Mesendoderm (in vitro differentiated cells): ENCODE data around the gene MELTF.

ENCODE experiments used
- DNase-seq: peaks from one replicate; pipeline ENCODE4 v3.0.0; 2013
- H2AK5ac ChIP-seq: 2 replicates; pipeline ENCODE4 v1.6.1; 2013; ENCODE audit warnings: low read length, inconsistent platforms
- H2BK120ac ChIP-seq: 2 replicates; pipeline ENCODE4 v1.6.1; 2013; ENCODE audit warnings: low read depth, mild to moderate bottlenecking, low read length, moderate library complexity, mixed read lengths
- H2BK15ac ChIP-seq: replicated peaks from 2 replicates; pipeline ENCODE4 v1.6.1; 2013; ENCODE audit warnings: low read depth, mild to moderate bottlenecking, moderate library complexity
- H2BK5ac ChIP-seq: 2 replicates; pipeline ENCODE4 v1.6.1; 2013; ENCODE audit warnings: low read length, inconsistent platforms
- H3K18ac ChIP-seq: 2 replicates; pipeline ENCODE4 v1.6.1; 2013; ENCODE audit warnings: mild to moderate bottlenecking, low read length, mixed read lengths
- H3K23ac ChIP-seq: one replicate; pipeline ENCODE4 v1.6.1; 2013; ENCODE audit warnings: low read length
- H3K27ac ChIP-seq: 2 replicates; pipeline ENCODE4 v1.5.1; 2013; ENCODE audit warnings: low read depth, mild to moderate bottlenecking, inconsistent platforms, low read length, moderate library complexity
- H3K27me3 ChIP-seq: 2 replicates; pipeline ENCODE4 v1.6.1; 2013; ENCODE audit warnings: low read length, control low read depth, mild to moderate bottlenecking, inconsistent platforms; ENCODE audit not compliant: insufficient read depth, poor library complexity
- H3K36me3 ChIP-seq: 2 replicates; pipeline ENCODE4 v1.6.1; 2013; ENCODE audit warnings: low read length, inconsistent platforms; ENCODE audit not compliant: control insufficient read depth, insufficient read depth
- H3K4ac ChIP-seq: one replicate; pipeline ENCODE4 v1.6.1; 2013; ENCODE audit warnings: low read depth, mild to moderate bottlenecking, low read length, moderate library complexity
- H3K4me1 ChIP-seq: 2 replicates; pipeline ENCODE4 v1.6.1; 2013; ENCODE audit warnings: low read depth, low read length, inconsistent platforms; ENCODE audit not compliant: control insufficient read depth
- H3K4me2 ChIP-seq: 2 replicates; pipeline ENCODE4 v1.6.1; 2013; ENCODE audit warnings: low read length
- H3K4me3 ChIP-seq: 2 replicates; pipeline ENCODE4 v1.5.1; 2013; ENCODE audit warnings: mild to moderate bottlenecking, low read length
- H3K56ac ChIP-seq: one replicate; pipeline ENCODE4 v1.6.1; 2013; ENCODE audit warnings: low read length
- H3K79me1 ChIP-seq: 2 replicates; pipeline ENCODE4 v1.6.1; 2013; ENCODE audit warnings: low read length, inconsistent platforms
- H3K79me2 ChIP-seq: 2 replicates; pipeline ENCODE4 v1.6.1; 2013; ENCODE audit warnings: mild to moderate bottlenecking, low read length; ENCODE audit not compliant: control insufficient read depth, insufficient read depth
- H3K9ac ChIP-seq: 2 replicates; pipeline ENCODE4 v1.6.1; 2013; ENCODE audit warnings: low read length, inconsistent platforms
- H4K5ac ChIP-seq: one replicate; pipeline ENCODE4 v1.6.1; 2013; ENCODE audit warnings: low read length
- H4K8ac ChIP-seq: one replicate; pipeline ENCODE4 v1.6.1; 2013; ENCODE audit warnings: low read depth, mild to moderate bottlenecking, control low read depth, low read length, moderate library complexity
- WGBS: extraction: QIAGEN DNeasy Blood & Tissue Kit; methylation state at CpG from one replicate; pipeline ENCODE4 v1.1.7; 2013; ENCODE audit warnings: low lambda C conversion rate, missing lambda C conversion rate; ENCODE audit not compliant: insufficient coverage; ENCODE audit errors: extremely low coverage; 5-methylcytosine and 5-hydroxymethylcytosine counted together

The MELTF gene

GRCh38 chr3:196962930-196963630 is 66.5 kb downstream of the MELTF start:
- Histone ChIP-seq H3K36me3 (no peaks in the 10 kb centered on the region), H3K18ac (no peak overlapping the region), H4K5ac (no peak overlapping the region), H3K4ac (no peak overlapping the region), H3K4me2 (no peak overlapping the region), H3K79me2 (no peaks in the 10 kb centered on the region), H3K27ac (no peak overlapping the region), H2AK5ac (no peak overlapping the region), H4K8ac (no peak overlapping the region), H3K23ac (no peak overlapping the region), H2BK15ac (no peak overlapping the region), H2BK120ac (no peak overlapping the region), H3K9ac (no peak overlapping the region), H3K4me1 (no peaks in the 10 kb centered on the region), H3K4me3 (no peak overlapping the region), H3K27me3 (peaks cover 25% of the 10 kb centered on the region), H3K79me1 (no peaks in the 10 kb centered on the region), H2BK5ac (no peak overlapping the region), H3K56ac (no peak overlapping the region)
- no CpG with 5 or more reads among the region's 10 CpGs for WGBS
- no peak for DNase-seq

GRCh38 chr3:196962108-196962929 is 67.3 kb downstream of the MELTF start:
- Histone ChIP-seq H3K23ac (no peak overlapping the region), H3K27me3 (peaks cover 18% of the 10 kb centered on the region), H3K79me1 (no peaks in the 10 kb centered on the region), H3K36me3 (no peaks in the 10 kb centered on the region), H2AK5ac (no peak overlapping the region), H3K4me2 (no peak overlapping the region), H4K5ac (no peak overlapping the region), H3K56ac (no peak overlapping the region), H3K4me1 (no peaks in the 10 kb centered on the region), H3K4me3 (no peak overlapping the region), H4K8ac (no peak overlapping the region), H3K18ac (no peak overlapping the region), H3K4ac (no peak overlapping the region), H3K27ac (no peak overlapping the region), H3K79me2 (no peaks in the 10 kb centered on the region), H2BK5ac (no peak overlapping the region), H3K9ac (no peak overlapping the region), H2BK15ac (no peak overlapping the region), H2BK120ac (no peak overlapping the region)
- WGBS, result no CpG with 5 or more reads among the region's 9 CpGs
- DNase-seq, result no peak

GRCh38 chr3:196954832-196955231 is 74.8 kb downstream of the MELTF start:
- H3K79me2 ChIP-seq, result no peaks in the 10 kb centered on the region

More at GRCh38 chr3:196954832-196955231, 74.8 kb downstream of the MELTF start:
- Histone ChIP-seq H2BK5ac (no peak overlapping the region), H3K4me1 (no peaks in the 10 kb centered on the region), H4K8ac (no peak overlapping the region), H3K9ac (no peak overlapping the region), H3K23ac (no peak overlapping the region), H3K4me2 (no peak overlapping the region), H3K27ac (no peak overlapping the region), H2AK5ac (no peak overlapping the region), H4K5ac (no peak overlapping the region), H3K56ac (no peak overlapping the region), H3K27me3 (no peaks in the 10 kb centered on the region), H3K4me3 (no peak overlapping the region), H3K36me3 (no peaks in the 10 kb centered on the region), H2BK120ac (no peak overlapping the region), H3K18ac (no peak overlapping the region), H3K79me1 (no peaks in the 10 kb centered on the region), H2BK15ac (no peak overlapping the region), H3K4ac (no peak overlapping the region)
- no CpG with 5 or more reads among the region's 7 CpGs for WGBS
- no peak for DNase-seq
